GM23248 (cell line): ENCODE data around the gene LACTBL1. TPM values are rescaled to one million over a fixed set of nuclear protein-coding genes. Genes with fewer than 3 reads are reported as not detected.

Source experiments
- DNase-seq: peaks from one replicate; pipeline ENCODE4 v3.0.0-alpha.2; 2015
- H2AFZ ChIP-seq: fragments of 200-600 bp; sonication (generic); 2 replicates; pipeline ENCODE4 v1.6.1; 2016; ENCODE audit warnings: antibody characterized with exemption
- H3F3A ChIP-seq: fragments of 200-600 bp; sonication (generic); 2 replicates; pipeline ENCODE4 v1.6.1; 2016; ENCODE audit warnings: mild to moderate bottlenecking, antibody characterized with exemption, mixed run types; ENCODE audit not compliant: insufficient read depth
- H3K27ac ChIP-seq: fragments of 200-600 bp; sonication (generic); 2 replicates; pipeline ENCODE4 v1.5.1; 2016; ENCODE audit warnings: mild to moderate bottlenecking
- H3K27me3 ChIP-seq: fragments of 200-600 bp; sonication (generic); replicated peaks from 2 replicates; pipeline ENCODE4 v1.6.1; 2016; ENCODE audit warnings: mild to moderate bottlenecking; ENCODE audit not compliant: insufficient read depth
- H3K36me3 ChIP-seq: fragments of 200-600 bp; sonication (generic); 2 replicates; pipeline ENCODE4 v1.6.1; 2016; ENCODE audit warnings: low read depth, mild to moderate bottlenecking
- H3K4me1 ChIP-seq: fragments of 200-600 bp; sonication (generic); 2 replicates; pipeline ENCODE4 v1.6.1; 2016; ENCODE audit warnings: mild to moderate bottlenecking; ENCODE audit not compliant: insufficient read depth
- H3K4me2 ChIP-seq: fragments of 200-600 bp; sonication (generic); one replicate; pipeline ENCODE4 v1.6.1; 2016; ENCODE audit warnings: mild to moderate bottlenecking; ENCODE audit not compliant: unreplicated experiment
- H3K4me3 ChIP-seq: fragments of 200-600 bp; sonication (generic); 2 replicates; pipeline ENCODE4 v1.5.1; 2016; ENCODE audit warnings: mild to moderate bottlenecking
- H3K79me2 ChIP-seq: fragments of 200-600 bp; sonication (generic); 2 replicates; pipeline ENCODE4 v1.6.1; 2016; ENCODE audit warnings: mild to moderate bottlenecking; ENCODE audit not compliant: insufficient read depth
- H3K9ac ChIP-seq: fragments of 200-600 bp; sonication (generic); 2 replicates; pipeline ENCODE4 v1.6.1; 2016; ENCODE audit warnings: mild to moderate bottlenecking
- H3K9me2 ChIP-seq: fragments of 200-600 bp; sonication (generic); 2 replicates; pipeline ENCODE4 v1.6.1; 2016; ENCODE audit warnings: mixed run types, mild to moderate bottlenecking, moderate library complexity; ENCODE audit not compliant: insufficient read depth
- H3K9me3 ChIP-seq: fragments of 200-600 bp; sonication (generic); one replicate; pipeline ENCODE4 v1.6.1; 2017; ENCODE audit warnings: low read depth
- H4K20me1 ChIP-seq: fragments of 200-600 bp; sonication (generic); 2 replicates; pipeline ENCODE4 v1.6.0; 2016; ENCODE audit not compliant: insufficient read depth
- EZH2 ChIP-seq: fragments of 200-600 bp; sonication (generic); IDR thresholded peaks from 2 replicates; pipeline ENCODE4 v1.6.1; 2018; ENCODE audit warnings: antibody characterized with exemption, mild to moderate bottlenecking; ENCODE audit not compliant: insufficient read depth, poor library complexity, severe bottlenecking
- EZH2phosphoT487 ChIP-seq: fragments of 200-600 bp; sonication (generic); IDR thresholded peaks from 2 replicates; pipeline ENCODE4 v1.6.1; 2018; ENCODE audit warnings: antibody characterized with exemption, moderate library complexity, mild to moderate bottlenecking, low read depth; ENCODE audit not compliant: insufficient read depth
- WGBS, 2 experiments: methylation state at CpG; one replicate each; pipeline ENCODE4 v1.1.6; 2015 to 2017; ENCODE audit warnings: low lambda C conversion rate in 2 of 2, low coverage in 1 of 2; ENCODE audit errors: missing lambda C conversion rate in 2 of 2; 5-methylcytosine and 5-hydroxymethylcytosine counted together
- in situ Hi-C: fragments of 300-500 bp; cut with MboI; formaldehyde crosslinking; loops from 2 replicates; pipeline ENCODE4 v1.15.0; 2020
- polyA plus RNA-seq: library from polyadenylated mRNA; unstranded; fragments of >200 nt; fragmentation: Nextera tagmentation; extraction: Ambion mirVana; gene quantifications from 2 replicates; pipeline ENCODE4 v1.2.1, GENCODE V29; 2016
- total RNA-seq: library from RNA; depleted of rRNA; stranded (reverse); fragments of >200 nt; shearing (Covaris generic); gene quantifications from 2 replicates; pipeline ENCODE4 v1.2.3, GENCODE V29; 2014

The LACTBL1 gene
- total and polyA plus RNA-seq, 2 experiments from 2014 or later = not detected

DNA sequence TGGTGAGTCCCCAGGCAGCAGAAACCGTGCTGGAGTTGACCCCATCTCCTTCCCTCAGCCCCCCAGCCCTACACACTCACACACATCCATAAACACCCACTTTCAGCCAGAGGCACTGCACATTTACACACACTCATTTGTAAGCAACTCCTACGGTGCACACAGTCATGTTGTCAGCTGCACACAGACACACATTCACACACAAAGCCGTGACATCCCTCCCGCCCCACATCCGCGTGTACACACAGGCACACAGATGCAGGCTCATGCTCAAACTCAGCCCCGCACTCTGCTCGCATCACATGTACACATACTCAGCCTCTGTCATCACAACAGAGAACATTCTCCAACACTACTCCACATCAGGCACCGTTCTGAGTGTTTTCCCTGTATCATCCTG lies 47.6 kb downstream of the LACTBL1 start:
- 20 to 21% methylated on average over 9 of the region's 9 CpGs for WGBS, 2 experiments
- no peak for TF ChIP-seq EZH2
- no peak for TF ChIP-seq EZH2phosphoT487
- H3K27me3 ChIP-seq = no peaks in the 10 kb centered on the region; the same call in 1 of the 2 replicates
- H3F3A ChIP-seq = no peaks in the 10 kb centered on the region
- no peaks in the 10 kb centered on the region for H3K9me2 ChIP-seq
- no peaks in the 10 kb centered on the region for H3K79me2 ChIP-seq
- no peaks in the 10 kb centered on the region for H4K20me1 ChIP-seq
- no peak overlapping the region for H3K4me2 ChIP-seq
- peak; percentile 40 for DNase-seq
- H3K9ac ChIP-seq = no peak overlapping the region
- no peaks in the 10 kb centered on the region for H3K4me1 ChIP-seq
- H2AFZ ChIP-seq = no peak overlapping the region
- no peak overlapping the region for H3K4me3 ChIP-seq
- no peaks in the 10 kb centered on the region for H3K36me3 ChIP-seq
- in situ Hi-C loops = loop anchor here (25.0 kb wide), 1 partner anchor 488 kb away; no protein-coding TSS in a partner anchor
- H3K9me3 ChIP-seq = no peaks in the 10 kb centered on the region
- no peak overlapping the region for H3K27ac ChIP-seq

GRCh38 chr1:22922640-22923039 lies 50.0 kb downstream of the LACTBL1 start:
- Histone ChIP-seq H3K4me2 (no peak overlapping the region), H3K27ac (no peak overlapping the region), H2AFZ (no peak overlapping the region), H3K79me2 (no peaks in the 10 kb centered on the region), H3F3A (no peaks in the 10 kb centered on the region), H4K20me1 (no peaks in the 10 kb centered on the region), H3K9ac (no peak overlapping the region), H3K9me3 (no peaks in the 10 kb centered on the region), H3K27me3 (no peaks in the 10 kb centered on the region; the same call in 1 of the 2 replicates), H3K4me3 (no peak overlapping the region), H3K9me2 (no peaks in the 10 kb centered on the region), H3K36me3 (no peaks in the 10 kb centered on the region), H3K4me1 (peaks cover 3% of the 10 kb centered on the region; the same call in 1 of the 2 replicates)
- TF ChIP-seq EZH2 = no peak
- TF ChIP-seq EZH2phosphoT487 = no peak
- DNase-seq = no peak
- WGBS, 2 experiments = 94 to 97% methylated on average over 1 of the region's 1 CpG
- in situ Hi-C loops = no loop called here

GRCh38 chr1:22921452-22922126 lies 51.1 kb downstream of the LACTBL1 start:
- Histone ChIP-seq H3K4me2 (no peak overlapping the region), H3K27ac (no peak overlapping the region), H3K4me1 (peaks cover 3% of the 10 kb centered on the region; the same call in 1 of the 2 replicates), H3K79me2 (no peaks in the 10 kb centered on the region), H4K20me1 (no peaks in the 10 kb centered on the region), H3K9me3 (no peaks in the 10 kb centered on the region), H3K36me3 (no peaks in the 10 kb centered on the region), H3K9me2 (no peaks in the 10 kb centered on the region), H3F3A (no peaks in the 10 kb centered on the region), H3K27me3 (no peaks in the 10 kb centered on the region), H3K9ac (no peak overlapping the region), H3K4me3 (no peak overlapping the region), H2AFZ (no peak overlapping the region)
- 80 to 84% methylated on average over 8 of the region's 8 CpGs for WGBS, 2 experiments
- in situ Hi-C loops = no loop called here
- DNase-seq = no peak
- TF ChIP-seq EZH2phosphoT487 (no peak), EZH2 (no peak)

- no peaks in the 10 kb centered on the region for H4K20me1 ChIP-seq
- no peak overlapping the region for H3K4me3 ChIP-seq
- no peak for TF ChIP-seq EZH2phosphoT487
- no peak for TF ChIP-seq EZH2
- no peaks in the 10 kb centered on the region for H3K79me2 ChIP-seq
- no peaks in the 10 kb centered on the region for H3F3A ChIP-seq
- no peak overlapping the region for H3K27ac ChIP-seq
- no peak overlapping the region for H3K9ac ChIP-seq
- 74 to 78% methylated on average over 8 of the region's 8 CpGs for WGBS, 2 experiments
- H3K9me2 ChIP-seq = no peaks in the 10 kb centered on the region
- in situ Hi-C loops = no loop called here
- no peaks in the 10 kb centered on the region for H3K9me3 ChIP-seq
- no peak for DNase-seq
- H2AFZ ChIP-seq = no peak overlapping the region
- H3K36me3 ChIP-seq = no peaks in the 10 kb centered on the region
- H3K27me3 ChIP-seq = no peaks in the 10 kb centered on the region
- no peak overlapping the region for H3K4me2 ChIP-seq
- peaks cover 3% of the 10 kb centered on the region; the same call in 1 of the 2 replicates for H3K4me1 ChIP-seq
These were observed 51.8 kb downstream of the LACTBL1 start for GRCh38 chr1:22920734-22921451.
